Glomerular visceral epithelial cell (primary cell): Measurements from ENCODE around the gene SIAH1.
"Not testable (repeated sequence)": the region's sequence is repeated elsewhere in the genome, so short reads cannot be mapped to it uniquely, and the experiment has no call there.

Experiments used
- DNase-seq: peaks from one replicate; pipeline ENCODE4 v3.0.0-alpha.2; 2016; ENCODE audit errors: extremely low spot score

The SIAH1 gene

GRCh38 chr16:48366165-48367093 lies 18.8 kb downstream of the SIAH1 start:
- peak; percentile 59 for DNase-seq

GRCh38 chr16:48365601-48366164 lies 19.5 kb downstream of the SIAH1 start:
- DNase-seq: peak; percentile 86

- no peak for DNase-seq
Observed at GRCh38 chr16:48365025-48365600, 20.1 kb downstream of the SIAH1 start.

DNA sequence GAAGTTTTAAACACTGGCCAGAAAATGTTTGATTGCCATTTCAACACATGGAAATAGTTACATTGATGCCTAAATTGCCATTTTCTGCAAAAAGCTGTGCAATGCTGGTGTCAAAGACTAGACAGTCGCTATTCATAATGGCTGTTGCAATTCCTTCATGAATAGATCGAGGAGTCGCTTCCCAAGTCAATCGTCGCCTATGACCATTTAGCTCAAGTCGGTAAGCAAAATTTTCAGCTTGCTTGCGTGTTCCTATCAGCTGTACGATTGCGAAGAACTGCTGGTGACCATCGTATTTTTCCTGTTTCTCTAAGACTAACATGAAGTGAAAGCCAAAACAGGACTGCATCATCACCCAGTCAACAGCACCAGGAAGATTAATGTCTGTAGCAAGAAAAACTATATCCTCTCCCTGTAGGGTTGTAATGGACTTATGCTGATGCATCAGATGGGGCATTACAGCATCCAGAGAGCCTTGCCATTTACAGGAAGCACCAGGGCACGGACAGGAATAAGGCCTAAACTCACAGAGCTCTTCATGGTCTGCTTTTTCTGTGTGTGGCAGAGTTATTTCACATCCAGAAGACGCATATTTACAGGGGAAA lies 23.6 kb downstream of the SIAH1 start:
- no peak for DNase-seq

- peak; percentile 13 for DNase-seq
Observed at GRCh38 chr16:48361012-48361411, 24.2 kb downstream of the SIAH1 start.

GRCh38 chr16:48359983-48360382 lies 25.2 kb downstream of the SIAH1 start:
- DNase-seq: no peak

DNA sequence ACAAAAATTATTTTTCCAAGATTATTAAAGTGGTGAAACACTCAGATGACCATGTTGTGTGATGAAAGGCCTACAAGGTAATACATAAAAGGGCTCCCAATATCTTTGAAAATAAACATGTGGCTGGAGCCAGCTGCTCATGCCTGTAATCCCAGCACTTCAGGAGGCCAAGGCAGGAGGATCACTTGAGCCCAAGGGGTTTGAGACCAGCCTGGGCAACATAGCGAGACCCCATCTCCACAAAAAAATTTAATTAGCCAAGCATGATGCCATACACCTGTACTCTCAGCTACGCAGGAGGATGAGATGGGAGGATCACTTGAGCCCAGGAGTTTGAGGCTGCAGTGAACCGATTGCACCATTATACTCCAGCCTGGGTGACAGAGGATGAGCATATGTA lies 26.8 kb downstream of the SIAH1 start:
- no peak for DNase-seq

DNA sequence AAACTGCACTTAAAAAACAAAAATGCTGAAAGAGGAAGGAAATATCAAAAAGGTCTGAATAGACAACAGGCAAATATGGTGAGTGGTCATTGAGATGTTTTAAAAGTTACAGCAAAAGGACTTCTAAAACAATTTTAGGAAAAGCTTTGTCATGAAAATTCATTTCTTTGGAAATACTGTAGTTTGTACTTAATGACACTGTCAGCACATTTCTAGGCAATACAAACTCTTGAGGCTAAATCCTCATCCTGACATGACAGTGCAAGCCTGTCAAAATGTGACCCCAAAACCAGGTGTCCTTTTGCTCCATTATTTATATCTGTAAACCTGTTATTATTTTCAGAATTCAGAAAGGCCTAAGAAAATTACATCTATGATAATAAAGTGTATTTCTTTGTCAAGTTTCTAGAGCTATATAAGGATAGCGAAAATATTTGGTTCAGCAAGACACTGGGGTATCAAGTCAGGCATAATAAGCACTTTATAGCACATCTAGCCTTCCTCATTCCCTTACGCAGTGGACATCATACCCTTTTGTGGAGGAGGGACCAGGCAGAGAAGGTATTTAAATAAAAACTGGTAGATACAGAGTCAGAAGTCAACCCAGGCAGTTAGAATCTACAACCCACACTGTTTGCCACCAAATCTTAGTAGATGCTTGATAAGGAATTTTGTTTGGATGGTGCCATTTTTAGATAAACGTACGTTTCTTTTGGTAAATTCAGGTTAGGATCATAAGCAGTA lies 28.4 kb downstream of the SIAH1 start:
- no peak for DNase-seq

- DNase-seq: no peak
Observed at GRCh38 chr16:48354877-48355855, 30.0 kb downstream of the SIAH1 start.

DNA sequence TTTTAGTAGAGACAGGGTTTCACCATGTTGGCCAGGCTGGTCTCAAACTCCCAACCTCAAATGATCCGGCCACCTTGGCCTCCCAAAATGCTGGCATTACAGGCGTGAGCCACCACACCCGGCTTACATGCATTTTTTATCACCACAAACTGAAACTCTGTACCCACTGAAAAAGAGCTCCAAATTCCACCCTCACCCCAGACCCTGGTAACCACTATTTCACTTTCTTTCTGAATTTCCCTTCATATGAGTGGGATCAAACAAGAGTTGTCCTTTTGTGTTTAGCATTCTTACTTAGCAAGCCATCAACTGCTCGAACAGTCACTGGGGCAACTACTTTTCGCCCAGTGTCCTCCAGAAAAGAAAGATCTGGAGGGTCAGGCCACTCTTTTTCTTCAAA lies 30.8 kb downstream of the SIAH1 start:
- not testable (repeated sequence) for DNase-seq

DNA sequence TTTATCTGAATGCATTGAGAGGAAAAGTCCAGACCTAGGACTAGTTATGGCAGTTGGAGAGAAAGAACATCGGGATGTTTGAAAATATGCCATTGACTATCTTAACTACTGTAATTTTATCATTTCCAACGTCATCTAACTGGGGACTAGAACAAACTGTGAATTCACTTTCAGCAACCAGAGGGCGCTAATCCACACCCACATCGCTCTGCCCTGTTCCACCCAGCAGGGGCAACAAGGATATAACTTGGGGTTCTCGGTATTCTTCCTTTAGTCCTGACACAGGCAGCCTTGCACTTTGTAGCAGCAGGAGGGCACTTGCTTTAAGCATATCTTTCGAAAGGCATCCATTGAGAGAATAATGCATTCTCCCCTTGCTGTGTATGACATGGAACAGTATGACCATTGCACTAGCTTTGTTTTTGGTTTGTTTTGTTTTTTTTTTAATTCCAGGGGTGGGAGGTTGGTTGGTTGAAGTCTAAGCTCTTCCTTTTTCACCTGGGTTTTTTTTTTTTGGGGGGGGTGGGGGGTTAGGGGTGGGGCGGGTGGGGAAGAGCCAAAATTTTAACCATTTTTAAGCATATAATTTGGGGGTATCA lies 31.5 kb downstream of the SIAH1 start:
- DNase-seq: peak; percentile 72

- DNase-seq: no peak
Observed at GRCh38 chr16:48352648-48353390, 32.4 kb downstream of the SIAH1 start.

DNA sequence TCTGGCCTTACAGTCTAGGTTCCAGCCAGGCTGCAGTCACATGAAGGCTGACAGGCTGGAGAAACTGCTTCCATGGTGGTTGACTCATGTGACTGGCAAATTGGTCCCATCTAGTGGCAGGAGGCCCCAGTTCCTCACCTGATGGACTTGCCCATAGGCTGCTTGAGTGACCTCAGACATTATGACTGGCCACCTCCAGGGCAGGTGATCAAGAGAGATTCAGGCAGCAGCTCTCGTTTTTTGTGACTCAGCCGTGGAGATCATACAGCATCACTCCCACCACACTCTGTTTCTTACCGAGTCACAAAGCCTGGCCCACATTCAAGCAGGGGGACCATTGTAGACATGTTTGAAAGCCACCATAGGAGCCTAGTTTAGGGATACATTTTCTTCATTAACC lies 34.5 kb downstream of the SIAH1 start:
- DNase-seq: peak; percentile 7

- no peak for DNase-seq
Observed at GRCh38 chr16:48347980-48348379, 37.2 kb downstream of the SIAH1 start.

DNA sequence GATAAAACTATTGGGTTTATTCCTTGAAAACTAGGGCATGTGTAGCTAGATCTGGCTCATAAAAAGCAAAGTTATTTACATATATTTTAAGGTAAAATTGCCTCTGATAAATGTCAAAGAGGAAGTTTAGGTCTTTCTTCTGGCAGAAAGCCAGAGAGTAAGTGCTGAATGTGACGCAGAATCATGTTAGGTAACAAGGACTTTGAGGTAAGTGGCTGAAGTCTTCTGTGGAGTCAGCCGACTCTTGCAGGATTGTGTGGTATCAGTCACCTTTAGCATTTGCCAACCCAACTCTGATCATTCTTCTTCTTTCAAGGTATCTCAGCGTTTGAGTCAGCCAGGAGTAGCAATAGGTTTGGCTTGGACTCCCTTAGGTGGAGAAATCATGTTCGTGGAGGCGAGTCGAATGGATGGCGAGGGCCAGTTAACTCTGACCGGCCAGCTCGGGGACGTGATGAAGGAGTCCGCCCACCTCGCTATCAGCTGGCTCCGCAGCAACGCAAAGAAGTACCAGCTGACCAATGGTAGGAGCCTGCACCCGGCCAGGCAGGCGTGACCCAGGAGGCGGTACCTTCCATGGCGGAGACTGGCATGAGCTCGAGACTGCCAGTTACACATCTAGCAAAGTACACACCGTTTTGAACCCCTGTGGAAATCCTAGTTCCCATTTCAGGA lies 37.9 kb downstream of the SIAH1 start:
- no peak for DNase-seq

DNA sequence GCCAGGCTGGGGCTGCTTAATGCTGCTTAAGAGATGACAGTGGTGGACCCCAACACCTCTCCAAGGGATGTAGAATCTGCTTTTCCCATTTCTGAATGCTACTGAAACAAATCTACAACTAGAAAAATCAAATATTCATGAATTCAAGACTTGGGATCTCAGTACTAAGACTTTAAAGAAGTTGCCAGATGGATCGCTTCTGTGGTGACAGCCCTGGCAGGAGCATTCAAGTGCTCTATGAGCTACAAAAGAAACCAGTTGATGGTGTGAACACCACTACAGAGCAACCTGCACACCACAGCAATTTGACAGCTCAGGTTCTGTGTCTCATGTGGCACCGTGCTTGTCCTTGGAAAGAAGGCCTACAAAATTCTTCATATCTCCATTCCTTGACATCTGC lies 42.6 kb downstream of the SIAH1 start:
- no peak for DNase-seq

DNA sequence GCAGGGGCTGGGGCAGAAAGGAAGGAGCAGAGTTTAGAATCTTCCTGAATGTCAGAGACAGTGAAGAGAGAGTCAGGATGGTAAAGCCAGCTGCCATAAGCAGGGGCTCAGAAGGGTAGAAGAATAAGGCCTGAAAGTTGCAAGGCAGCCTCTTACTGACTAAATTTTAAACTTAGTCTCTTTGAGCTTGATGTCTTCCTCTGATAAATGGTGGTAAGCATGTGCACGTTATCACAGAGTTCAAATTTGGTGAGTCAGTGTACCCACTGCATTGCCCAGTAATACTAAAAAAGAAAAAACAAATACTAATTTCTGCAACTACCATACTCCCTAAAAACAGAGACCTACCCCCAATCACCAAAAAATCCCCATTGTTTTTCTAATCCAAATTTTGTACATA lies 45.2 kb downstream of the SIAH1 start:
- DNase-seq: no peak

DNA sequence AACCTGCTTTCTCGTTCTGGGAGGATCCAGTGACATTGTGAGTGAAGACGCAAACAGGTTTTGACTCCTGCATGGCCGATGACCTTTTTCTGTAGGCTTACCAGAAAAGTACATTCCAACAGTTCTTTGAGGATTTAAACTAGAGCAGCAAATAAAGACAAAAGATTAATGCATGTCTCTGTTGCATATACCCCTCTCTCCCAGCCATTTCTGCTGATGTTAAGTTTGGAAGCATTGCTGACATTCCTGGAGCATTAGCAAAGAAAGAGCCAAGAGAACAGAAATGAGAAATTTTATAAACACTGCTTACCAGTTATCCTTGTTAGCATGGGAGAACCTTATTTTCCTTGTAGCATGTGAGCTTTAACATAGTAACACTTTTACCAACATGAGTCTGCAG lies 49.3 kb downstream of the SIAH1 start:
- DNase-seq: no peak

DNA sequence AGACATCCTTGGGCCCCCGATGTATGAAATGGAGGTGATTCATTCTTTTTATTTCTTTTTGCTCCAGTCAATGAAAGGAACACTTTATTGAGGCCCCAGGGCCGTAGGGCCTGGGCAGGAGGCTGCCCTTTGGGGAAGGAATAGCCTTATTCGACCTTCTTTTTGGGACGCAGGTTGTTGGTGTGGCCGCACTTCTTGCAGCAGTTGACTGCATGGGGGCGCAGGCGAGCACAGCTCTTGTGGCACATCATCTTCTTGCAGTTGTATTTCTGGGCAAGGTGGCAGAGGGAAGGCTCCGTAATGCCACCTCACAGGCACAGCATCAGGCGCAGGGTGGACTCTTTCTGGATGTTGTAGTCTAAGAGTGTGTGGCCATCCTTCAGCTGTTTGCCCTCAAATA lies 50.9 kb downstream of the SIAH1 start:
- no peak for DNase-seq
